Measurements from ENCODE around the gene BDH1. TPM values are rescaled to one million over a fixed set of nuclear protein-coding genes. Genes with fewer than 3 reads are reported as not detected.

Gene BDH1
- total and polyA plus RNA-seq, 2 experiments from 2014 or later = 21.4 to 26.1 TPM

GRCh38 chr3:197495499-197495898 is 60.3 kb downstream of the BDH1 start:
- H3K36me3 ChIP-seq = no peaks in the 10 kb centered on the region
- no peak for TF ChIP-seq CTCF (IDR thresholded peaks at IDR 0.05; ENCODE audit: low read depth, low read length)
- H3K9me3 ChIP-seq (ENCODE audit: low read depth) = no peaks in the 10 kb centered on the region
- no peaks in the 10 kb centered on the region for H3K4me1 ChIP-seq (ENCODE audit: low read depth)
- H3K27ac ChIP-seq = no peak overlapping the region
- no peak for DNase-seq (ENCODE audit: low read depth in 1 of 2, low spot score in 1 of 2)
- no peak overlapping the region for H3K4me3 ChIP-seq
- no peaks in the 10 kb centered on the region for H3K27me3 ChIP-seq

GRCh38 chr3:197495059-197495455 is 60.7 kb downstream of the BDH1 start:
- Histone ChIP-seq H3K27ac (no peak overlapping the region), H3K36me3 (no peaks in the 10 kb centered on the region), H3K27me3 (no peaks in the 10 kb centered on the region), H3K4me3 (no peak overlapping the region), H3K4me1 (ENCODE audit: low read depth) (no peaks in the 10 kb centered on the region), H3K9me3 (ENCODE audit: low read depth) (no peaks in the 10 kb centered on the region)
- no peak for TF ChIP-seq CTCF (IDR thresholded peaks at IDR 0.05; ENCODE audit: low read depth, low read length)
- no peak for DNase-seq (ENCODE audit: low read depth in 1 of 2, low spot score in 1 of 2)

GRCh38 chr3:197494366-197495058 is 61.3 kb downstream of the BDH1 start:
- Histone ChIP-seq H3K4me3 (no peak overlapping the region), H3K4me1 (ENCODE audit: low read depth) (no peaks in the 10 kb centered on the region), H3K36me3 (no peaks in the 10 kb centered on the region), H3K9me3 (ENCODE audit: low read depth) (no peaks in the 10 kb centered on the region), H3K27me3 (no peaks in the 10 kb centered on the region), H3K27ac (no peak overlapping the region)
- no peak for TF ChIP-seq CTCF (IDR thresholded peaks at IDR 0.05; ENCODE audit: low read depth, low read length)
- DNase-seq (ENCODE audit: low read depth in 1 of 2, low spot score in 1 of 2) = no peak

- Histone ChIP-seq H3K4me1 (ENCODE audit: low read depth) (no peaks in the 10 kb centered on the region), H3K4me3 (no peak overlapping the region), H3K9me3 (ENCODE audit: low read depth) (no peaks in the 10 kb centered on the region), H3K27ac (no peak overlapping the region), H3K36me3 (no peaks in the 10 kb centered on the region), H3K27me3 (no peaks in the 10 kb centered on the region)
- no peak for TF ChIP-seq CTCF (IDR thresholded peaks at IDR 0.05; ENCODE audit: low read depth, low read length)
- no peak for DNase-seq (ENCODE audit: low read depth in 1 of 2, low spot score in 1 of 2)
These were observed 62.7 kb downstream of the BDH1 start for GRCh38 chr3:197493049-197493448.

- Histone ChIP-seq H3K9me3 (ENCODE audit: low read depth) (no peaks in the 10 kb centered on the region), H3K36me3 (no peaks in the 10 kb centered on the region), H3K27me3 (no peaks in the 10 kb centered on the region), H3K4me1 (ENCODE audit: low read depth) (no peaks in the 10 kb centered on the region), H3K4me3 (no peak overlapping the region), H3K27ac (no peak overlapping the region)
- DNase-seq (ENCODE audit: low read depth in 1 of 2, low spot score in 1 of 2) = no peak
- TF ChIP-seq CTCF (IDR thresholded peaks at IDR 0.05; ENCODE audit: low read depth, low read length) = no peak
These were observed 63.7 kb downstream of the BDH1 start for GRCh38 chr3:197491923-197492664.
